DMS79 treated with DMSO at 0.1 percent for 48 hours (cell line): ENCODE data around the gene CAND1.

Experiments
- DNase-seq: peaks from one replicate; lab custom pipeline; 2025; lab: John Stamatoyannopoulos, UW

Gene CAND1

DNA sequence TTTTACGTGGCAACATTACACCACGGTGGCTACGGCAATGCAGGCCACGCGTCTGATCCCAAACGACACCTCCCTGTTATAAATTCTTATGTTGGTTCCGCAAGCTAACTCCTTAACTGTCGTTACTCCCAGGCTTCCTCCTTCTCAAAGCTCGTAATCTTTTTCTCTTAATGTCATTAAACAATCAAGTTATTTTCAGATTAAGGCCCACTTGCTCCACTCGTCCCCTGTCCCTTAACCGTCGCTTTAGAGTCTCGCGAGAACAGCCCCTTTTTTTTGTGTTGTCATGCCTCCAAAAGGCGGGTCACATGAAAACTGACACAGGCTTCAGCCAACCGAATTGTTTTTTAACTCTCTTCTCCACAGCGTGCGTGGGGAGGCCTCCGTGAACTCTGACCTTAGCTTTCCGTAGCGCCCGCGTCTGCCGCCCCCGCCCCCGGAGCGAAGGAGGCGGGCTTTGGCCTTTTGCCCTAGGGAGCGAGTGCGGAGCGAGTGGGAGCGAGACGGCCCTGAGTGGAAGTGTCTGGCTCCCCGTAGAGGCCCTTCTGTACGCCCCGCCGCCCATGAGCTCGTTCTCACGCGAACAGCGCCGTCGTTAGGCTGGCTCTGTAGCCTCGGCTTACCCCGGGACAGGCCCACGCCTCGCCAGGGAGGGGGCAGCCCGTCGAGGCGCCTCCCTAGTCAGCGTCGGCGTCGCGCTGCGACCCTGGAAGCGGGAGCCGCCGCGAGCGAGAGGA is at the start of gene CAND1:
TSS of gene CAND1 (plus strand) at position 463 of the 737 bp plus-strand sequence. CDS start 360 bp downstream, outside the sequence.
- peak; percentile 89 for DNase-seq

DNA sequence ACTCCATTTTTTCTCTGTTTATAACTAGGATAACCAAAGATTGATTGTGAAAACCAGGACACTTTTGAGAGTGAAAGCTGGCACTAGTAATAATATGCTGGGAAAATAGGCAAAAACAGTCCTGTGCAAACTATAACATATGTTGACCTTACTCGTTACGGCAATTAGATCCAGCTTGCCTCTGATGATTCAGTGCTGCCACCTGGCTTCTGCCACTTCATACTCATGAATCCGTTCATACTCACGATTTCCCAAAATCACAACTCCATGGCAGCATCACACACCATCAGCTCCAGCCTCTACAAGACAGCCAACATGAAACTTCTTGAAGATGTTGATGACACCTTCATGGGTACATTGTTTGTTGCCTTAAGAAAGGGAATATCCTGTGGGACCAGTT is 49.1 kb upstream of the CAND1 start:
- DNase-seq = no peak

DNA sequence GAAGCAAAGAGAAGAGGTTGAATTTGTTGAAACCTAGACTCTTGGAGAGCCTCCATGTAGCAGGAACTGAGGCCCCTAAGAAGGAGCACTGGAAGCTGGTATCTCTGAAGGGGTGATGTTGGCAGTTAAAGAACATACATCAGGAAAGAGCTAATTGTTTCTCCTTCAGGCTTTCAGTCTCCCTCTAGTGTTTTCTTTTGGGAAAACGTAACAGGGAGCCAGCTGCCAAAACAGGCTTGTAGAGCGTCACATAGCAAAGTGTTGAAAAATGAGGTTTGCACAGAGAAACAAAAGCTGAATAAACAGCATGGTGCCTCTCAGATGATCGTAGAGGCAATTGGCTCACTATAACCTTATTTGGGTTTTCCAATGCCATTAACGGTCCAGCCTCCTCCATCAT is 46.9 kb upstream of the CAND1 start:
- DNase-seq = no peak

DNA sequence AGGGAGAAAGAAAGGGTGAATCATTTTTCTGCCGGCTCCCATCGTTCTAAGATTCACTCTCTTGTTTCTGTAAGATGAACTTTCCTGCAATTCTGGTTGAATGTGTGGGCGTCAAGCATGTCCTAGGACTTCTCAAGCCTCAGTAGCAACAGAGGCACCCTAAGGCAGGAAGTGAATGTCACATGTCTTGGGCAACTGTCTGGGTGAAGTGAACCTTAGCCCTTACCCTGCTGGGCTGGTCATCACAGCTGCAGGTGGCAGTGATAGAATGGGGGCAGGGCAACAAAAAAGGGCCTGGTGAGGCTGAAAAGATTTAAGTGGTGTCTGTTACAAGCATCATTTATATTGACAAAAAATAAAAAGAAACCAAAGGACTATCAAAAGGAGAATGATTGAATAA is 45.9 kb upstream of the CAND1 start:
- DNase-seq = no peak

DNA sequence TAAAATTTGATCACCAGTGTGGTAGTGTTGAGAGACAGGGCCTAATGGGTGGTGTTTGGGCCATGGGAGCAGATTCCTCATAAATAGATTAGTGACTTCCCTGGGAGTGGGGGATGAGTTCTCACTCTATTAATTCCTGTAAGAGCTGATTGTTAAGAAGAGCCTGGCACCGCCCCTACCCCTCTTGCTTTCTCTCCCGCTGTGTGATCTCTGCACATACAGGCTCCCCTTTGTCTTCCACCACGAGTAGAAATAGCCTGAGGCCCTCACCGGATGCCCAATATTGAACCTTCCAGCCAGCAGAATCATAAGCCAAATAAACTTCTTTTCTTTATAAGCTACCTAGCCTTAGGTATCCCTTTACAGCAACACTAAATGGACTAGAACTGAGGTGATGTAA is 31.9 kb upstream of the CAND1 start:
- DNase-seq = no peak

DNA sequence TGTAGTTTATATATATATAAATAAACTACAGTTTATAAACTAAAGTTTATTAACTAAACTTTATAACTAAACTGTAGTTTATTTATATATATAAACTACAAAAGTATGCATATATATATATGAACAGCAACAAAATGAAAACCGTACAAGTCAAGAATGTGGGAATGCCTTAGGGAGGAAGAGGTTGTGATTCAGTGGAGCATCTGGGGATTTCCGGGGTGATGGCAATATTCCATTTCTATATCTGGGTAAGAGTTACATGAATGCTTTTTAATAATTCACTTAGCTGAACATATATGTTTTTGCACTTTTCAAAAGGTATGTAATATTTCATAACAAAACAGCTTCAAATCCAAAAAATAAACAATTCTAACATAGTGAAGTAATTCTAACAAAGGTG is 30.1 kb upstream of the CAND1 start:
- no peak for DNase-seq

DNA sequence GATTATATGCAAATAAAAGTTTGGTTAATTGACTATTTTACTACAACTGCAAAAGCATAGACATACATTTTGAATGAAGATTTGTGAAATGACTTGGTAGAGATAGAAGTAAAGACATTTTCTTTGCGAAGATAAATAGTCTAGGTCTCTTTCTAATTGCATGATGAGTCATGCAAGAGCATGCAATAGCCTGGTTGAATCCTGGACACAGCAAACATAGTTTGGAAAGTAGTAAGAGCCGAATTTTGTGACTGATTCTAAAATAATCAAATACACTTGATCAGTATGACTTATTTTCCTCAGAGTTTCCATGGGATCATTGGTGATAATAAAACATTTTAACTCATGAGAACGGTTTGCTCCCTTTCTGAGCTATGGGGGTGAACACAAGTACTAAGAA is 27.7 kb upstream of the CAND1 start:
- no peak for DNase-seq

DNA sequence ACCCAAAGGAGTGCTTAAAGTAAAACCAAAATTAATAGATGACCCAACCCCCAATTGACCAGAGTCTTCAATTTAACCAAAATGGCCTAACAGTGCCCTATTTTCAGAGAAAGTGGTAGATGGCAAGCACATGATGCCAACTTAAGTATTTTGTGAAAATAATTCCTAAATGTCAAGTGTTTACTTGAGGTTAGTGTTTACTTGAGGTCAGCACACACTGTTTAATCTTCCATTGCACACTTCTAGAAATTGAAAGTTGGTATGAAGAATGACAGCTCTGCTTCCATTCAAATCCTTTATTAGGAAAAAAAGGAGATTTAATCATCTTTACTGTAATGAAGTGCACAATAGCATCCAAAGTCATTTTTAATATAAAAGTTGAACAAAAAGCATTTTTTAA is 25.9 kb upstream of the CAND1 start:
- no peak for DNase-seq

DNA sequence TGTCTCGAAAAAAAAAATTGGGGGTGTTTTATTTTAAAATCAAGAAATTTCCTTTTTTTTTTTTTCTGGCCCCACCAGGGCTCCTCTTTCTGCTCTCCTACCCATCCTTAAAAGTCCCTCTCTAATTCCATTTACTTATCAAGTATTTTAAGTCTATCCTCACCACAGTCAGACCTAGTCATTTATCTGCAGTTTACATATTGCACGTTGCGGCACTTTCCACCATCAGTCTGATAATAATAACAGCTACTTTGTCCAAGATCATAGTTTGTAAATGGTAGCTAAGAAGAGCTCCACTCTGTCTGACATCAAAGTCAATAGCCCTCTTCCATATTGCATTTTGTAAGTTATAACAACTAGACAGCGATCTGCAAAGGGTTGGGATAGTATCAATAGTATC is 23.6 kb upstream of the CAND1 start:
- DNase-seq = no peak

DNA sequence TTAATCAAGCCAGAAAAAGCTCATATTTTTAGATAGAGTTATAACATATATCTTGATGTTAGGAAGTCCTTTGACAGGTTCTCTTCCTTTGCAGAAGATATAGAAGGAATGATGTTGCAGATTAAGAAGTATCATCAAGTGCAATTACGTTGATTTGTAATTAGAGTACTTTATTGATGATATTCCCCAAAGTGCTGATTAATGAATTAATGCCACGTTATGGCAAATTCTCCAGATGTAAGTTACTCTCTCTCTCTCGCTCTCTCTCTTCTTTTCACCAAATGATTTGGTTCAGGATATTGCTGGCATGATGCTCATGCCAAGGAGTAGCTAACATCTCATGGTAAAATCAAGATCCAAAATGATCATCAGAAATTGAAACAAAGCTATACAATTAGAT is 18.1 kb upstream of the CAND1 start:
- DNase-seq = no peak

DNA sequence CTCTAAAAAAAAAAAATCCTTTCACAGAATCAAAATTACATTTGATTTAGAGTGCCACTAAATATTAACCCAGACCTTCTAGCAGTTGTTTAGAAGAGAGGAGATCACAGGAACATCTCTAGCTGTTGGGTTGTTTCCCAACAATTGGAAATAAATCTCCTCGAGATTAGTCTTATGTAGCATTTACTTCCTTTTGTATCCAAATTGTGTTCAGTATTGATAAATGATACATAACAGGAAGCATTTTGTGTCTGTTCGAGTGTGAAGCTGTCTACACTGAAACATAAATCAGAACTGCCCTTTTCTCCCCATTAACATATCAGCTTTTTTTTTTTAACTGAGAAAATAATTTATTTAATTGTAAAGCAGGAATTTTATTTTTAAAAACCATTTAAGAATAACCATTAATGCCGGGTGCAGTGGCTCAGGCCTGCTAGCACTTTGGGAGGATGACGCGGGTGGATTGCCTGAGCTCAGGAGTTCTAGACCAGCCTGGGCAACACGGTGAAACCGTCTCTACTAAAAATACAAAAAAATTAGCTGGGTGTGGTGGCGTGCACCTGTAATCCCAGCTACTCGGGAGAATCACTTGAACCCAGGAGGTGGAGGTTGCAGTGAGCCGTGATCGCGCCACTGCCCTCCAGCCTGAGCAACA is 14.7 kb upstream of the CAND1 start:
- DNase-seq = no peak

DNA sequence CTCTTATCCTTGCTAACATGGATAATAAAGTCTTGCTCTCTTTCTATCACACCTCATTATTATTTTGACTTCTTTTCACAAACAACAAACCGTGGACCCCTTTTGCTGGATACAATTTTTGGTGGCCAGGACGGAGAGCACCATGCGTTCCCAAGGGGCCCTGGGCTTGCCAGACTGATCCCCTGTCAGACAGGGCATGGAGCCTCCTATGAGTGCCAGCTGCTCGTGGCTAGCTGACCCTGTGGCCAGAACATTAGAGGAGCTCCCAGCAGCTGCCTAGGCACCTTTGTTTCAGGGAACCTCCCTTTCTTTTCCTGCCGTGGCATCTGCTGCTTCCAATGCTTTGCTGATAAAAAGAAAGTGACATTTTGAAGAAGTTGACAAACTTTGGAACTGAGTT is 12.5 kb upstream of the CAND1 start:
- no peak for DNase-seq

DNA sequence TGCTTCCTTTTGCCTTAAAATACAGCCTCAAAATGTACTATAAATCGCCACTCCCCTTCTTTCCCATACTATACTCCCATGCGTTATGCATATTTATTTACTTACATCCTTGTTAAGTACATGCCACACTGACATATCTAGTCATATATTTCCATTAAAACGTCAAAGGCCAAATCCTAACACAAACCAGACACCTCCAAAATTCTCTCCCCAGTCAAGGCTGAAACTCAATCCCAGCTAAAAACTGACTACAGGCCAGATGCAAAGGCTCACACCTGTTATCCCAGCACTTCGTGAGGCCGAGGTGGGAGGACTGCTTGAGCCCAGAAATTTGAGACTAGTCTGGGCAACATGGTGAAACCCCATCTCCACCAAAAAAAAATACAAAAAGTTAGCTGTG is 5.7 kb upstream of the CAND1 start:
- DNase-seq = no peak

DNA sequence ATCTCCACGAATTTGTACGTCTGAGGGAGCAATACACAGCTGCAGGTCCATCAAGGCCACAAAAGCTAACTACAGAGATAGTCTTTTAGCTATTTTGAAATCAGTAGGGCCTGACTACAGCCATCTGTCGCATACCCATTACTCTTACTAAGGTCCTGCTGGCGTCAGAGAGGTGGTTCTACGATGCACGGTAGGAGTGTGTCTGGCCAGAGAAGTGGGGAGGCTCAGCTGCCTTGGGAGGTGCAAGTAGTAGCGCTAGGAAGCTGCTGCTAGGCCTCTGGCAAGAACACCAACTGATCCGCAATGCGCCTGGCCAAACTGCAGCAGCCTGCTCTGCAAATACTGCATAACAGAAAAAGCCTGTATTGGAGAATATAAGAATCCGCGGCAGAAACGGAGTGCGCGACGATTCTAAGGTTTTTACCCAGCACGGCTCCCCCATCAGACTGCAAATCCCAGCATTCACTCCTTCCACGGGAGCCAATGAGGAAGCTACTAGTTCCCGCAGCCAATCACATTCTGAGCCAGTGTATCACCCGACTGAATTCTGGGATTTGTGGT is 743 bp upstream of the CAND1 start:
- peak; percentile 89 for DNase-seq

DNA sequence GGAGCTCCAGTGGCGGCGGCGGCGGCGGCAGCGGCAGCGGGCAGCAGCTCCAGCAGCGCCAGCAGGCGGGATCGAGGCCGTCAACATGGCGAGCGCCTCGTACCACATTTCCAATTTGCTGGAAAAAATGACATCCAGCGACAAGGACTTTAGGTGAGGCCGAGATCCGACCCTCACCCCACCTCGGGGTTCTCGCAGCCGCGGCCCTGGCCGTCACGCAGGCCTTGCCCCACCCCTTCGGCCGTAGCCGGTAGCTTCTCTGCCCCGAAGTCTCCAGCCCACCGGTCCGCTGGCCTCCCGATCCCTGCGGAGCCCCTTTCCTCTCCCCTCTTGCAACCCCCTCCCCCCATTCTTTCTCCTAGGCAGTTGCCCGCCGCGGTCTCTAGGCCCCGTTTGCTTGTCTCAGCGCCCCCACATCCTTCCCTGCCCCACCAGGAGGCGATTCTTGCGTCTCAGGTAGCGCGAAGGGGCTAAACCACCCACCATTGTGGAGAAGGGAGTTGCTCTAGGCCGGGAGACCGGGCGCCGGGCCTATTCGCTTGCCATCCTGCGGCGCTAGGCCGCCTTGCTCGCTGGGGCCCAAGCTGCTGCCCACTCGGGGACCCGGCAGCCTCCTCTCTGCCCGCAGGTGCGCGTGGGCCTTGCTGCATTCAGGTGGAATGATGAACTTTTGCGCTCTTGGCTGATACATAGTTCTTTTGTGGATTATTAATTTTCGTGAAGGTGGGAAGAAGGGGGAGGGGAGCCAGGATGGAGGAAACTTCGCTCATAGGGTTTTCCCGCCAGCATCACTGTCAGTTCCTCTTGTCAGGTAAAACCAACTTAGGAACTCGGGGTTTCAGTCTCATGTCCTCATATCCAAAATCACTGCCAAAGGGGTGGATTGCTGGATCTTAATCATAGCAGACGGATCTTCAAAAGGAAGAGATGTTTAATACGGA is 745 bp downstream of the CAND1 start:
- peak; percentile 28 for DNase-seq

DNA sequence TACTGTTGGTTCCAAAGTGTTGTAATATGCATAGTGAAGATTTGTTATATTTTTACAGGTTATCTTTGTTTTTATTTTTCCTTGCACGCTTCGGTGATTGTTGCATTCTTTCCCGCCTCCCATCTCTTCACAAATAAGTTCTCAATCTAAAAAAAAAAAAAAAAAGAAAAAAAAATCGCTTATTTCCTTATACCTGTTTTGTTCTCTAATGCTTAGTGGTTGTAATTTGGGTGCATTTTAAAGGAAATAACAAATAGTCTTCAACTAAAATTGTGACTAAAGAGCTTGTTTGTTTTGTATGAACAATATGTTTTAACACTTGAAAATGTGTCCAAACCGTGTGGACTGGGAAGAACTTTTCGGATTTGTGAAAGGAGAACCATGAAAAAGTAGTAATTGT is 1.5 kb downstream of the CAND1 start:
- peak; percentile 8 for DNase-seq

DNA sequence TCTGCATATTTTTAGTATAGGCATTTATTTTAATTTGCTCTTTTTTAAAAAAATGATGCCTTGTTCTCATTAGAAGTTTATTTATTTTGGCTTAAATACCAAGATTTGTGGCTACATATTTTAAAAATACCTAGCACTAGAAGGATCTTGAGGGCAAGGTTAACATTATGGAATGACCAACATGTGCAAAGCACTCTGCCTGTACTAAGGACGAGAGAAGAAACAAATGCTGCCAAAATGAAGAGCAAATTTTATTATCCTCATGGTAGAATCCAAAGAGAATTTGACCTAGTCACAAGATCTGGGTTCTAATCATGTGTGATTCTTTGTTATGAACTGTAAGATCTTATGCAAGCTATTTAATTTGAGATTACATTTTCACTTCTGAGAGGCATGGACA is 2.8 kb downstream of the CAND1 start:
- DNase-seq = no peak

DNA sequence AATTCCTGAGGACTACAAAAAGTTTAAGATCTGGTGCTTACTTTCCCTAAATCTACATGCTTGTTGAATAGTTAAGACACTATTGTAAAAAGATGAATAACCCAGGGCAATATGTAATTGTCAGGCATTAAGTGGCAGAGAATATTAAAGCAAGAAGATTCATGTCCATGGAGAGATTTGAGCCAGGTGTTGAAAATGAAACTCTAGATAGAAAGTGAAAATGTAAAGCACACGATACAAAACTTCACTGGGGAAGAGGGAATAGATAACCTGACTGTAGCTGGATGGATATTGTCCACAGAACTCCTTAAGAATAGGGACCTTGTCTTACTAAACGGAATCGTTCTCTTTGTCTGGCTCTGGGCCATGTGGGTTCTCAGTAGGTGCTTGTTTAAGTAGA is 5.0 kb downstream of the CAND1 start:
- no peak for DNase-seq

DNA sequence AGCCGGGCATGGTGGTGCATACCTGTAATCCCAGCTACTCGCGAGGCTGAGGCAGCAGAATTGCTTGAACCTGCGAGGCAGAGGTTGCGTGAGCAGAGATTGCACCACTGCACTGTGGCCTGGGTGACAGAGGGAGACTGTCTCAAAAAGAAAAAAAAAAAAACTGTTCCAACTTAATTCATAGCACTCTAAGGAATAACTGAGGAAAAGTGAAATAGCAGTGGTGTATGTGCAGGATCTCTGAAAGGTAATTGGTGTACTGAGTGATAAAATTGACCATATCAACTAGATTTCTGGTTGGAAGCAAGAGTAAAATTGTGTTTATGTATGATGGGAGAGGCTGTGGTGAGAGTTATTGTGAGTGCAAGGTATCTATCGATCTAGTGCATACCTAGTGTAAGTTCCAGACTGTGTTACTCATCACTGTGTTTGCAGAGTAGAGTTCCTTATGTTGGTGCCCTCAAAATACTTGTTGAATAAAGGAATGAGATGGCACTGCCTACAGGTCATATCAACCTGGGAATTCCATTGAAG is 6.3 kb downstream of the CAND1 start:
- no peak for DNase-seq

DNA sequence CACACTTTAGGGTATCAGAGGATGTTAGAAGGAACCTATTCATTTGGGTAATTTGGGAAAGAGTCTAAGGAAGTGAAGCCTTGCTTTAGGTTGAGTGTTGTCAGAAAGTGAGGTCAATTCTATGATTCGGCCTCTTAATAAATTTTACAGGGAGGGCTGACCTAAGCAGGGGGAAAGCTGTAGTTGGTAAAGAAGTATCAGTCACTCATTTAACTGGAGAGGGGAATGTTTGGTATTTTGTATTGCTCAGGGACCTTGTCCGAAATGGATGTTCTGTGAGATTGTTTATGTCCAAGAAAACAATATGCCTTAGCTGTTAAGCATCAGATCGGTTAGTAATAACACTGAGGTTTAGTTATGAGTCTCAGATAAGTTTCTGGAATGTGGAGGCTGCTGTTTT is 7.3 kb downstream of the CAND1 start:
- no peak for DNase-seq

DNA sequence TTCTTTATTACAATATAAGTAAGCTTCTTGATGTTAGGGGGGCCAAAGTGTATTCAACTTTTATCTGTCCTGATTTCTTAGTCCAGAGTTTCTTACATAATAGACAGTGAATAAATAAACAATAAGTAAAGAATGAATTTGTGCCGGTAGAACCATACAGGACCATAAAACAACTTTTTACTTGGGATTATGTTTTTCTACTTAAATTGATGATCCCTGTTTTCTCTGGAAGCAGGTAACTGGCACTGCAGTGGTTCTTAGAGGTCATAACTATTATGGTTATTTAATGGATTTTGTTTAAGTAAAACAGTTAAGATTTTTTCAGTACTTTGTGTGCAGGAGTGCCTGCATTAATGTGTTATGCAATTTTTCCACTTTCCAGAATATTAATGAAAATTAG is 10.5 kb downstream of the CAND1 start:
- no peak for DNase-seq

DNA sequence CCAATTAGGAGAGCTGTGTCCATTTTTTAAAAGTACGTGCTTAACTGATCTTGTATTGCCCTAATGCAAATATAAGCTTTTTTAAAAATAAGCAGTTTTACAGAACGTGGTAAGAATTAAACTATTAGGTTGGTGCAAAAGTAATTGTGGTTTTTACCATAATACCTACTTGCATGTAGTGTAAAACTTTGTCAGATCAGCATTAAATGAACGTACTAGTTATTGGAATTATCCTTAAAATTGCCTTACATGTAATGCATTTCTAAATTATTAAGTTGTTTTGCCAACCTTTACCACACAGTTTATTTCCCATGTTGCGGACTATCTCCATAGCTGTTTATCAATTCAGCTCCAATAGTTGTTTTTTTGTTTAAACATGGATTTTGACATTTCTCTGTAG is 10.9 kb downstream of the CAND1 start:
- no peak for DNase-seq
